ENCODE data around the gene BNIP5.

BNIP5 gene

DNA sequence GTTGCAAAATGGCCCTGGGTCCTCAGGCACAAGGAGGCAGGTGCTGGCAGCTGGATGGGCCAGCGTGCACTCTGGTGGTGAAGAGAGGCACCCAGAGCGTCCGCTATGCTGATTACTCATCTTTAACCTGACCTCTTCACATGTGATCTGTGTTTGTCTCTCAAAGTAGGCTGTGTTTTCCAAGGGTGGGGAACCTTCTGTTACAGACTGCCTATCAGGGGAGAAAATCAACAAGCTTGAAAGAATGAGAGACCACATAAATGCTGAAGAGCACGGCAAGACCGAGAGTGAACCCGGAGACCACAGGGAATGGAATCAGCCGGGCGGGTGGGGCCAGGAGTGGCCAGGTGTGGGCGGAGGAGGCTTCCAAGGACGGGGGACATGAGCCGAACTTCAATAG lies 16.2 kb downstream of the BNIP5 start:
- DNase-seq: no peak

DNA sequence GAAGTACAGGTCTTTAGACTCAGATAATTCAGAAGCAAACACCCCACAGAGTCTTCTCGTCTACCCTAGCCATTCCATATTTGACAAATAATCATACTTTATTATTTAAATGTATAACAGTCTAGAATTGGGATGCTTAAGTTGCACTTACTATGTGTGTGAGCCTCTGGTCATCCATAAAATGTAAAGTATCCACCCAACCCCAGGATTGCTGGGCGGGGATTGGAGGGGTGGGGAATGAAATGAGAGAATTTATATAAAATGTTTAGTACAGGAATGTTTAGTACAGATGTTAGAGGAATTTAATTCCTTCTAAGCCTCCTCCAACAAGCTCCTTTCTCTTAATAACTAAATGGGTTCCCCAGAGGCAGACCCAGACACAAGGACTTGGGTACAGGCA lies 16.9 kb downstream of the BNIP5 start:
- DNase-seq: no peak

DNA sequence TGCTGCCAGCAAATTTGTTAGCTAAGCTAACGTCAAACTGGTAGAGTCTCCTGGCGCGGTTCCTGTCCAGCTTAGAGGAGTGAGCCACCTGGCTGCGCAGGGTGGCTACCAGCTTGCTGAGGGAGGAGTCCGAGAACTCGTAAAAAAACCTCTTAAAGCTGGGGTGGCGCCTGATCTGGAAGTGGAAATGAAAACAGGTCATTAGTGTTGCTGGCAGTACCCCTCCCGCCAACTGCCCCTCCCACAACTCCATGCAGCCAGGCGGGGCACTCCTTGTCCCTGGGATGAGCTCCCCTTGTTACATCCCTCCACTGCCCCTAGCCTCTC lies 17.3 kb downstream of the BNIP5 start:
- DNase-seq: no peak

DNA sequence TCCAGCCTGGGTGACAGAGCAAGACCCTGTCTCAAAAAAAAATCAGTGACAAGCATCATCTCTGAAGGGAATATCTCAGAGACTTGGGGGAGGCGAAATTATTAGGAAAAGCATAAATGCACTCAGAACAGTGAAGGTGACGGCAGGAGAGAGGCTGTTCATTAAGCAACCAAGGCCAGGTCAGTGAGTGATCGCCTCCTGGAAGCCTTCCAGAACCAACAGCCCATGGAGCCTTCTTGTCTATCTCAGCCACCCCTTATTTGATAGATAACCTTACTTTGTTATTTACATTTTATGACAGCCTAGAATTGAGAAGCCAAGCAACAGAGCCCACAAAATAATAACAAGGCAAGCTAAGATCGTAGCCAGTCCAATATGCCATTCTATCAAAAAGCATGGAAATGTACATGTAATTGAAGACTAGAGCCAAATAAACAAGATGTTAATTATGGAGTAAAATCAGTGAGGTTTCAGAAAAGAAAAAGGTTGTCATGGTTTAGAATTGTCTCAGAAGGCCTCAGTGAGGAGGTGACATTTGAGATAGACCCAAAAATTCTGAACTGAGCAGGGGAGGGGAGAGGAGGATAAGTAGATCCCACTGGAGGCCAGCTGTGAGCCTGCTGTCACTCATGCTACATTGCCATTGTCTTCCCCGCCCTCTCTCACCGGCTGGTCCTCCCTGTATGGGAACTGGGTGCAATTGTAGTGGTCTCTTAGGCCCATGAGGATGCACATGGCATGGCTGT lies 17.8 kb downstream of the BNIP5 start:
- DNase-seq: no peak

DNA sequence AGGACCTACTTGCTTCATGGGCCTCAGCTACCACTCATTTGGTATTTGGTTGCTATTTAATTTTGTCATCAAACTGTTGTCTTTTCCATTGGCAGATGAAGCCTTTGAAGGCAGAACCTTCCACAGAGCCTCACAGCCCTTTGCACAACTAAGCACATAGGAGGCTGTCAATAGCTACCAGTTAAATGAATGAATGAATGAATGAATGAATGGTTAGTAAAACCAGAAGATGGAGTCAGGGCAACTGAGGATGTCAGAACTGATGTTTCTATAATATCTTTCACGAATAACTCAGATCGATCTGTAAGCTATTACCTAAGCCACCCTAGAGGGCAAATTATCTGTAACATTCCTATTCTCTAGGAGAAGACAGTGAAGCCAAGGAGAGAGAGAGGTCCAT lies 19.1 kb downstream of the BNIP5 start:
- no peak for DNase-seq

DNA sequence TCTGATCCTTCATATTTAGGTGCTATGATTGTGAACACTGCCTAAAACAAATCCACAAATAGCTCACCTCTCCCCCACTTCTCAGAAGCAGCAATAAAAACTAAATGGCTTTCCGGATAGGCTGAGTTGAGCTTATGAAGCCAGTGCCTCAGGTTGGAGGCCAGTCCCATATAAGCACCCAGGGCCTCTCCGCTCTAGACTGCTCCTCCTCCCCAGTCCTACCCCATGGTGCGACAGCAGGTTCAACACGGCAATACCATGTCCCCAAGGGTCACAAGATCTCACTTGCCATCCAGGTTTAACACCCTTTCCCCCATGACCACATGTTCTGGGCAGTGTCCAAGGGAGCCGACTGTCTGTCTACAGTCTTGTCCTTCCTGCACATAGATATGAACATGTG lies 20.8 kb downstream of the BNIP5 start:
- no peak for DNase-seq

DNA sequence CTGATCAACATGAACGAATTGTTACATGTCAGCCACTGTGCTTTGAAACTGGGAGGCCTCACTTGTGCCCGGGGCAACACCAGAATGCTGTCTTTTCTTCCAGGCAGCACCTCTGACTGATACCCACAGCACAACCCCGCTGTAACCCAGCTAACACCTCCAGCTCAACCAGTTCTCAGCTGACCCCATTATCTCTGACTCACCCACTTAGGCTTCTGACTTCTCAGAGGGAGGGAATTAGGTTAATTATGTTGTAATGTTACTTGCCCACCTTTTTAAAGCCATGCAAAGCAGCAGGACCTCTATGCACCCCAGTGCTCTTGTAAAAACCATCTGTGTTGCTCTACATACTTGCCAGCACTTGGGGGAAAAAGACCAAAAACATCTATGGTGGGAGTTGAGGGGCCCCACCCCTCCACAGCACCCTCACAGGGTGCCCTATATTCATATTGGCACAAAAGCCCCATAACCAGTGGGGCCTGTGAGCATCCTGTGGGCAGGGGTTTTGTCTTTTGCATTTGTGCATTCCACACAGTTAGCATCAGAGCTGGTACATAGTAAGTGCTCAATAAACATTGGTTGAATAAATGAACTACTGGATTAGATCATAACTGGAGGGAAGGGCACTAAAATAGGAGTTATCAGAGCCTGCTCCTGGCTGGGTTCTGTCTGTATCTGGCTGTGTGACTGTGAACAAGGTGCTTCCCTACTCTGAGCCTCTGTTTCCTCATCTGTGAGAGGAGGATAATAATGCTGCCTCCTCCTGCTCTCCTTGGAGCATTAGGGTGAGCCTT lies 22.3 kb downstream of the BNIP5 start:
- DNase-seq: no peak

DNA sequence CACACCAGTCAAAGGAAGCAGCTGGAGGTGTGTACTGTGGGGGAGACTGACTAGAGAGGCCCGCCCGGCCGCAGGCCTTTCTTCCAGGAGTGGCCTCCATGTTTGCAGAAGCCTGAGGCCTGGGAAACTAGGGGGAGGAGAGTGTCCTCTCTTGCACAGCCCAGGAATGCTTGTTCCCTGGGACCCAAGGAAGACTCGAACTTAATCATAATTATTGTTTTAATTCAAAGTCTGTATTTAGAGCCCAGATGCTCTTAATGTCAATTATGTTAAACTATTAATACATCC lies 23.1 kb downstream of the BNIP5 start:
- DNase-seq: no peak

DNA sequence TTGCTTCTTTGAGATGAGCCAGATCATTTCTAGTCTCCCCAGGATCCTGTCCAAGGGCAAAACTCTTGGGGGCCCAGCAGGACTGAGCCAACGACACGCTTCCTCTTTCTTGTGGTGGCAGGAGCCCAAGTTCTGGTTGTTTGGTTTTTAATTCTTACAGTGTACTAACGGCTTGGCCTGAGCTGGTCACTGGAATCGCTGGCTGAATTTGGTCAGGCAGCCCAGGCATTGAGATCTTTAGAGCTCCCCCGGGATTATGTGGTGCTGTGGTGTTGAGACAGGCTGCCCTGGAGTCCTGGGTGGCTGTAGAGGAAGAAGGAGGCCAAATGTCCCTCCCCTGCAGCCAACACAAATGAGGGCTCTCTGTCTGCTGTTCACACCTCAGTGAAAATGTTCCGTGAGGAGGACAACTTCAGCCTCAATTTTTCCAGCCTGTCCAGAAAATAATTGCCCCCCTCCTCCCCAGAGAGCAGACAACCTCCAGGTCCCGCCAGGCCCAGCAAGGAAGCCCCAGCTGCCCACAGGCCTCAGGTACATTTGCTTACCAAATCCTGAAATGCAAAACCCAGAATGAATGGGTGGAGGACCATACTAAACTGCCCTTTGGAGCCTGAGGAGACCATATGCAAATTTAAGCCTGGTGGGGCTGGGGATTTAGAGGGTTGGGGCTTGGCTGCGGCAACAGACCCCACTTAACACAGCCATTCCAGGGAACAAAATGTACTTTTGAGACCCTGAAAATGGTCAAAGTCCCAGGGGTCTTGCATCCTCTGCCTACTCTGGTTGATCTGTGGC lies 23.6 kb downstream of the BNIP5 start:
- DNase-seq: peak in 2 of 14 donors; percentile 9 to 14

DNA sequence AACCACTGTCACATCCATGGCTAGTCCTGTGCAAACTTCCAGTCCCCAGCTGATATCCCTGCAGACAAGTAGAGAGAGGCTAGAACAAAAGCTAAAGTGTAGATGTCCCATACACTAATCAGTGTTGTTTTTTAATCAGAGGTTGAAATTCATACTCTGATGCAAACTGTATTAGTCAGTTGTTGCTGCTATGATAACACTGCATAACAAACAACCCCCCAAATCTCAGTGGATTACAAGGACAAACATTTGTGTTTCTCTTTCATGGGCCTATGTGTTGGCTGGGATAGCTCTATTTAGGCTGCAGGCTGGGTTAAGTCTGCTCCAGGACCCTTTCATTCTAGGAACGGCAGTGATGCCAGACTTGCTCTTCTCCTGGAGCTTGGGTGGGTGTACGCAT lies 26.8 kb downstream of the BNIP5 start:
- DNase-seq: no peak

DNA sequence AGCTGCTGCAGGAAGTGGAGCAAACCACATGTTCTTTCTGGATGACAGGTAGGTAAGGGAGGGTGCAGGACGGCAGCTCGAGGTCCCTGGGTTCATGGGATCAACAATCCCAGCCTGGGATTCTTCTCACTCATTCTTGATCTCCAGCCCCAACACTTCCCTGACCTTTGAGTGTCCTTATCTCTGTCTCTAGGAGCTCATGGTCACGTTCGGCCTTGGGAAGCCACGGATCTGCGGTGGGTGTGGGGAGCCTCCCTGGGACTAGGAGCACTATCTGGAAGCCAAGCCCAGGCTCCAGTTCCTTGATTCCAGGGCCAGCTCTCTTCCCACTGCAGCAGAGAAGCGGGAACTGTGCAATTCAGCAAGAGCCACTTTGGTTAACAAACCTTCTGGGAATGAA lies 27.5 kb downstream of the BNIP5 start:
- DNase-seq: no peak

DNA sequence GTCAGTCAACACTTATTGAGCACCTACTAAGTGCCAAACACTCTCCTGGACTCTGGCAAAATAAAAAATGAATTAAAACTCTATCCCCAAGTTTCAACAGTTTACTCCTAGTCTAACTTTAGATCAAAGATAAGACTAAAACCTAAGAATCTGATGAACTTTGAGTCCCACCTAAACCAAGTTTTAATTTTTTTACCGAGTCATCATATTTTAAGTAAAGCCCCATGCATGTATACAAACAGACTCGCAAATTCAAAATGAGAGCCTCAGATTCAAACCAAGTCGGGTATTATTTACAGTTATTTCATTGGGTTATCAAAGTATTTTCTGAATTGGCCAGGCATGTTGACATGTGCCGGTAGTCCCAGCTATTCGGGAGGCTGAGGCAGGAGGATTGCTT lies 28.2 kb downstream of the BNIP5 start:
- no peak for DNase-seq

DNA sequence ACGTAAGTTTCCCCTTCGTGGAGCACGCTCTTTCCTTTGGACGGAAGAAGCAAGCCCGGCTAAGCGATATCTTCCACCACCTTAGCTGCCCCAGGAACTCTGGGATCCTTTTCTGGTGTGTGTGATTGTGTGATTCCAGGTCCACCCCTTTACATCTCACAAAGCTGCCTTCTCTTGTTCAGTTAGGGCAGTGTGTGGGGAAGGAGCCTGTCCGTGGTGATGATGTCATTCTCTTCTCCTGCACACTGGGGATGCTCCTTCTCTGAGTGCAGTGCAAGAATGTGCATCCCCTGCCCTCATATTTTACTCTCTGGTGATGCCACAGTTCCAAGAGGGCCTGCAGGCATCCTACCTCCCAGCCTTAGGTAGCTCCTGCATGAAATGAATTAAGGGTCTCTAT lies 30.3 kb downstream of the BNIP5 start:
- no peak for DNase-seq

DNA sequence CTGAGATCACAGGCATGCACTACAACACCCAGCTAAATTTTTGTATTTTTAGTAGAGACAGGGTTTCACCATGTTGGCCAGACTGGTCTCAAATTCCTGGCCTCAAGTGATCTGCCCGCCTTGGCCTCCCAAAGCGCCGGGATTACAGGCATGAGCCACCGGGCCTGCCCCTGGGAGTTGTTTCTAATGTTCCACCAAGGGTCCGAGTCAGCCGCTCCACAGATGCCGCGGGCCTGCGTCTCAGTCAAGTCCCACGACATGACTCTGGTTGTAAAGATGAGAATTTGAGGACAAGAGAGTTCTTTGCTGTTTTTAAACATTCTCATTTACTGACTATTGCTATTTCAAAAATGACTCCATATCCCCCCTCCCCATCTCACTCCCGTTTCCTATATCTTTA lies 30.8 kb downstream of the BNIP5 start:
- no peak for DNase-seq

DNA sequence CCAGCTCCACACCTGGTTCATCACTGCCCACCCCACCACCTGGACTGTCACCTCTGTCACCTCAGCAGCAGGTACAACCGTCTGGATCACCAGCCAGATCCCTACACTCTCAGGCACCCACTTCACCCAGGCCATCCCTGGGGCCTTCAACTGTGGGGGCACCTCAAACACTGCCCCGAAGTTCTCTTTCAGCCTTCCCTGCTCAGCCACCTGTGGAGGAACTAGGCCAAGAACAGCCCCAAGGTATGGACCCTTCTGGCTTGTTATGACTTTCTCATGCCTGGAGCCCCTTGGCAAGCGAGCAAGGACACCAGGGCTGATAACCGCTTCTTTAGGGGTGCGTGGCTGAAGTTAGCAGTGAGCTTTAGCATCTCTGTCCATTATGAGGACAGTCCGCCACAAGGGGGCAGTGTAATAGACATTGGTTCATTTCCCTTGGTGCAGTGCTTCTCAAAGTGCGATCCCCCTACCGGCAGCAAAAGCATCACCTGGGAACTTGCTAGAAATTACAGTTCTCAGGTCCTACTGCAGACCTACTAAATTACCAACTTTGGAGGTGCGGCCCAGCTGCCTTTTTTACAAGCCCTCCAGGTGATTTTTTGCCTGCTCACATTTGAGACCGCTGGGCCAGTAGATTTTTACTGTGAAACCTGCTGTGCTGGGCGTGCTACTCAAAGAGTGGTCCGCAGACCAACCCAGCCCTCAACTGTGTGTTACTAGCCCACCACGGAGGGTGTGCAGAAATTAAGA lies 34.3 kb downstream of the BNIP5 start:
- peak in 12 of 14 donors; percentile 9 to 65 (median 38) for DNase-seq

DNA sequence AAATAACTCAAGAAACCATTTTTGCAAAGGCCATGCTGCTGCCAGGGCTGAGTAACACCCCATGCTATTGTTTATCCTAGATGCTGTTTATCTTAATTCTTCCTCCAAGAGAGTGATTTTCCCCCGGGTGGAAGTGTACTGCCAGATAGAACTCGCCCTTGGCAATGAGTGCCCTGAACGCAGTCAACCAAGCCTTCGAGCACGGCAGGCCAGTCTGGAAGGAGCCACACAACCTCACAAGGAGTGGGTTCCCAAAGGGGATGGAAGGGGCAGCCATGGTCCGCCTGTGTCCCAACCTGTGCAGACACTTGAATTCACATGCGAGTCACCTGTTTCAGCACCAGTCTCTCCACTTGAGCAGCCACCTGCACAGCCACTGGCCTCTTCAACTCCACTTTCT lies 34.9 kb downstream of the BNIP5 start:
- no peak for DNase-seq

DNA sequence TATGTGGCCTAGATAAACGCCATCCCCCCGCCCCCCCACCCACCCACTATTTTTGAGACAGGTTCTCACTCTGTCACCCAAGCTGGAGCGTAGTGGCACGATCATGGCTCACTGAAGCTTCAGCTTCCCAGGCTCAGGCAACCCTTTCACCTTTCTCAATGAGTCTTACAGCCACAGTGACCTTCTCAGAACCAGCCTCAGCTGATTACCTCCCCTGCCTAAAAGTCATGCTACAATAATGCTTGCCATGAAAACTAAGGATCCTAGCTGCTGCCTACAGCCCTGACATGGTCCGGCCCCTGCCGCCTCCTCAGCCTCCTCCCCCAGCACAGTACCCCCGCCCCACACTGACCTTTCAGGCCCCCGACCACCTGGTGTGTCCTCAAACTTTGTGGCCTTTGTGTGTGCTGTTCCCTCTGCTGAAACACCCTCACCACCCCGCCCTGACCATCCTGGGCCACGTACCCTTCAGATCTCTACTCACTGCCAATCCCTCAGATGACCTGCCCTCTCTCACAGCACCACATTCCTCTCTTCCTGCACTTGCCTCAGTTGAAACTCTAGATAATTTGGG lies 35.5 kb downstream of the BNIP5 start:
- DNase-seq: no peak

DNA sequence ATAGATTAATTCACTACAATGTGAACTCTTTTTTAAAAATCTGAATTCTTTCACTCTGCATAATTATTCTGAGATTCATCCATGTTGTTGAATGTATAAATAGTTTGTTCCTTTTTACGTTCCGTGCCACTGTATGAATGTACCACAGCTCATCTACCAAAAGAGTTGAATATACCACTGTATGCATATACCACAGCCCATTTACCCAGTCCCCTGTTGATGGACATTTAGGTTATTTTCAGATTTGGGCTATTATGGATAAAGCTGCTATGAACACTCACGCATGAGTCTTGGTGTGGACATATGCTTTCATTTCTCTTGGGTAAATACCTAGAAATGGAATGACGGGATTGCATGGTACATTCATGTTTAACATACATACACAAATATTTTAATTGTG lies 38.7 kb downstream of the BNIP5 start:
- DNase-seq: no peak

DNA sequence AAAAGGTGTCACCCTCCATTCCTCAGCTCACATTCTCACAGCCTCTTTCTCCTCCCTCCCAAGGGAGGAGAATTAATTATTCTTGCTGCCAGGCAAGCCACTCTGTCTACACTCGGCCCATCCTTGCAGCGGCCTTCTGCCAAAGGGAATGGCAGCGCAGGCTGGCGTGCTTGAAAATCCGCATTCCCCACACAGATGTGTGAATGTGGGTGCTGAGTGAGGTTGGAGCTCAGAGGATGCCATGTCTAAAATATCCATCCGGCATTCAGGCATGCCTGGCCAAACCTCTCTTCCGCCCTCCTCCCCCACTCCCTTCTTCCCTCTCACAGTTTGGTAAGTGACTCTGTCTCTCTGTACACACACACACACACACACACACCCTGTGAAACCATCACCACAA lies 39.2 kb downstream of the BNIP5 start:
- no peak for DNase-seq

DNA sequence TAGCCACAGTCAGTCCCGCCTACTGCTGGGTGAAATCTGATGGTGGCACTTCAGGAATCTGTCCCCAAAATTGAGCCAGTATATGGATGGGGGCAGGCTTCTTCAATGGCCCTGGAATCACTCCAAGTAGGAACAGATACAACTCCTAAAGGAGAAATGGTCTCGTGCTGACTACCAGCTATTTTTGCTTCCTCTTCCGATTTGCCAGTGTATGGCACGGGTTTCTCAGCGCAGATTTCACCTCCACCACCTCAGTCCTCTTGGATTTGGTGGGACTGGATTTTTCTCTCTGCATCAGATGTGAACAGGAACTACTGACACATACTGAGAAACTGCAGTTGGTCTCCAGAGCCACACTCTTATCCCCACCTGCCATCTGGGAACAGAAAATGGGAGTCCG lies 39.6 kb downstream of the BNIP5 start:
- no peak for DNase-seq

DNA sequence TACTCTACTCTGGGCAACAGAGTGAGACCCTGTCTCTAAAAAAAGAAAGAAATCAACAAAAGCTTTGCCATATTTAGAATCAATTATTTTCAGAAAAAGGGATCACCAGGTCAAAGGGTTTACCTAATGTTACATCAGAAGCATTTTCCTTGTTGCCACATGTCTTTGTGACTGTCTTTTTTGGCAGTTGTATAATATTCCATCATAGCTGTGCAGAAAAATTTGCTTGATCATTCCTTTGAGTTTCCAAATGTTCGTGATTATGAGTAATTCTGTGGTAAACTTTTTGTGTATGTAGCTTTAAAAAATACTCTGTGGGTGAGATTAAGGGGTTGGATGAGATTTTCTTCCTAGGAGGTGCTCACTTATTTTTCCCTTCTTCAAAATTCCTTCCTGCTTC lies 40.4 kb downstream of the BNIP5 start:
- no peak for DNase-seq

DNA sequence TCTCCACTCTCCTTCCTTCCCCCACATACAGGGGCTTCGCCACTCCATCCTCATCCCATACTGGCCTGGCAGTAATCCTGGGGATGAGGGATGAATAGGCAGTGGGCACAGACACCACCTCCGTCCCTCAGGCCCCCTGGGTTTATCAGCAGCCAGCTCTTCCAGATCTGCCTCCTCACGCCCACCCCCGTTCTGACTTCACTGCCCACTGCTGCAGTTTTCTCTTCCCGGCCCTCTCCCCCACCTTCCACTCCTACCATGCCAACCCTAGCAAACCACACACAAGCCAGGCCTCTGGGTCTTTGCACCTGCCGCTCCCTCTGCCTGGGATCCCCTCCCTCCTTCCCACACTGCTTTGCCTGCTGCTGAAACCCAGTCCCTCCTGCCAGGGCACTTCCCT lies 44.5 kb downstream of the BNIP5 start:
- no peak for DNase-seq

All from C1 segment of cervical spinal cord (tissue), 14 donors.